ENCODE measurements around the gene KLHL3.

The KLHL3 gene

GRCh38 chr5:137731176-137731575 is 4.7 kb downstream of the KLHL3 start:
- H3K27me3 ChIP-seq (ENCODE audit: insufficient read depth, poor library complexity, severe bottlenecking), result no peaks in the 10 kb centered on the region
- no peak overlapping the region for H3K27ac ChIP-seq (ENCODE audit: poor library complexity, severe bottlenecking)
- TF ChIP-seq CTCF (IDR thresholded peaks at IDR 0.05; ENCODE audit: poor library complexity, severe bottlenecking), result no peak
- H3K9me3 ChIP-seq (ENCODE audit: severe bottlenecking), result no peaks in the 10 kb centered on the region
- no peak overlapping the region for H3K4me3 ChIP-seq (ENCODE audit: severe bottlenecking)
- no peaks in the 10 kb centered on the region for H3K4me1 ChIP-seq (ENCODE audit: insufficient read depth, poor library complexity, severe bottlenecking)
- ATAC-seq (ENCODE audit: low read depth) (no peak), DNase-seq (ENCODE audit: low spot score) (no peak)
- H3K36me3 ChIP-seq (ENCODE audit: low read depth), result no peaks in the 10 kb centered on the region

- no peak overlapping the region for H3K27ac ChIP-seq (ENCODE audit: poor library complexity, severe bottlenecking)
Measured at GRCh38 chr5:137730336-137730735, 5.6 kb downstream of the KLHL3 start.

GRCh38 chr5:137728048-137728447 is 7.8 kb downstream of the KLHL3 start:
- DNase-seq (ENCODE audit: low spot score) (no peak), ATAC-seq (ENCODE audit: low read depth) (no peak)
- no peak for TF ChIP-seq CTCF (IDR thresholded peaks at IDR 0.05; ENCODE audit: poor library complexity, severe bottlenecking)
- no peaks in the 10 kb centered on the region for H3K27me3 ChIP-seq (ENCODE audit: insufficient read depth, poor library complexity, severe bottlenecking)
- no peak overlapping the region for H3K4me3 ChIP-seq (ENCODE audit: severe bottlenecking)
- H3K36me3 ChIP-seq (ENCODE audit: low read depth), result no peaks in the 10 kb centered on the region
- no peak overlapping the region for H3K27ac ChIP-seq (ENCODE audit: poor library complexity, severe bottlenecking)
- no peaks in the 10 kb centered on the region for H3K9me3 ChIP-seq (ENCODE audit: severe bottlenecking)
- H3K4me1 ChIP-seq (ENCODE audit: insufficient read depth, poor library complexity, severe bottlenecking), result no peaks in the 10 kb centered on the region

More at GRCh38 chr5:137730336-137730735, 5.6 kb downstream of the KLHL3 start:
- Histone ChIP-seq H3K4me1 (ENCODE audit: insufficient read depth, poor library complexity, severe bottlenecking) (no peaks in the 10 kb centered on the region), H3K4me3 (ENCODE audit: severe bottlenecking) (no peak overlapping the region), H3K27me3 (ENCODE audit: insufficient read depth, poor library complexity, severe bottlenecking) (no peaks in the 10 kb centered on the region), H3K9me3 (ENCODE audit: severe bottlenecking) (no peaks in the 10 kb centered on the region), H3K36me3 (ENCODE audit: low read depth) (no peaks in the 10 kb centered on the region)
- no peak for TF ChIP-seq CTCF (IDR thresholded peaks at IDR 0.05; ENCODE audit: poor library complexity, severe bottlenecking)
- DNase-seq (ENCODE audit: low spot score) (no peak), ATAC-seq (ENCODE audit: low read depth) (peak; percentile 87)

GRCh38 chr5:137727623-137728022 is 8.3 kb downstream of the KLHL3 start:
- H3K9me3 ChIP-seq (ENCODE audit: severe bottlenecking), result no peaks in the 10 kb centered on the region
- DNase-seq (ENCODE audit: low spot score) (no peak), ATAC-seq (ENCODE audit: low read depth) (no peak)
- no peaks in the 10 kb centered on the region for H3K27me3 ChIP-seq (ENCODE audit: insufficient read depth, poor library complexity, severe bottlenecking)
- no peak for TF ChIP-seq CTCF (IDR thresholded peaks at IDR 0.05; ENCODE audit: poor library complexity, severe bottlenecking)
- H3K4me1 ChIP-seq (ENCODE audit: insufficient read depth, poor library complexity, severe bottlenecking), result no peaks in the 10 kb centered on the region
- H3K4me3 ChIP-seq (ENCODE audit: severe bottlenecking), result no peak overlapping the region
- H3K27ac ChIP-seq (ENCODE audit: poor library complexity, severe bottlenecking), result no peak overlapping the region
- no peaks in the 10 kb centered on the region for H3K36me3 ChIP-seq (ENCODE audit: low read depth)

GRCh38 chr5:137724251-137724650 is 11.6 kb downstream of the KLHL3 start:
- Histone ChIP-seq H3K27ac (ENCODE audit: poor library complexity, severe bottlenecking) (no peak overlapping the region), H3K4me1 (ENCODE audit: insufficient read depth, poor library complexity, severe bottlenecking) (no peaks in the 10 kb centered on the region), H3K9me3 (ENCODE audit: severe bottlenecking) (no peaks in the 10 kb centered on the region), H3K36me3 (ENCODE audit: low read depth) (no peaks in the 10 kb centered on the region), H3K27me3 (ENCODE audit: insufficient read depth, poor library complexity, severe bottlenecking) (no peaks in the 10 kb centered on the region), H3K4me3 (ENCODE audit: severe bottlenecking) (no peak overlapping the region)
- no peak for ATAC-seq (ENCODE audit: low read depth)
- no peak for TF ChIP-seq CTCF (IDR thresholded peaks at IDR 0.05; ENCODE audit: poor library complexity, severe bottlenecking)
- no peak for DNase-seq (ENCODE audit: low spot score)
